VCaP (cell line): ENCODE data around the gene RPSA.

Experiments used
- H3K27ac ChIP-seq: fragments of 450-650 bp; 2 replicates; pipeline ENCODE4 v1.5.1; 2017
- TF ChIP-seq, protein P1 (sequence below): fragments of 450-650 bp; conservative IDR thresholded peaks from 2 replicates; pipeline ENCODE4 v1.5.1; 2017; ENCODE audit warnings: mild to moderate bottlenecking, moderate library complexity

Gene RPSA

DNA sequence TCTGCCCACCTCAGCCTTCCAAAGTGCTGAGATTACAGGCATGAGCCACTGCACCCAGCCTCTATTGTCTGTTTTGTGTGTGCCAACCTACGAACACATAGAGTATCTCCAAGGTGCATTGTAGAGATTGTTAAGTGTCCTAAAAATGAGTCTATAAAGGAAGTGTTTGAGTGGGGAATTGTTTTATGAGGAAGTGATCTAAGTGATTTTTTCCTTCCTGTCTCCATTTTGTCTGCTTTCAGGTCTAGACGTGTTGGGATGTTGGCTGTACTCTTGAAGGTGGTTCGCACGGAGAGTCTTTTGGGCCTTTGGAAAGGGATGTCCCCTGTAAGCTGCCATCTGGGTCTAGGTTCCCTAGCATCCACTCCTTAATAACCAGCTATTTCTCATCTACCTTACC is 16.3 kb upstream of the RPSA start:
- TF ChIP-seq, protein P1, sequence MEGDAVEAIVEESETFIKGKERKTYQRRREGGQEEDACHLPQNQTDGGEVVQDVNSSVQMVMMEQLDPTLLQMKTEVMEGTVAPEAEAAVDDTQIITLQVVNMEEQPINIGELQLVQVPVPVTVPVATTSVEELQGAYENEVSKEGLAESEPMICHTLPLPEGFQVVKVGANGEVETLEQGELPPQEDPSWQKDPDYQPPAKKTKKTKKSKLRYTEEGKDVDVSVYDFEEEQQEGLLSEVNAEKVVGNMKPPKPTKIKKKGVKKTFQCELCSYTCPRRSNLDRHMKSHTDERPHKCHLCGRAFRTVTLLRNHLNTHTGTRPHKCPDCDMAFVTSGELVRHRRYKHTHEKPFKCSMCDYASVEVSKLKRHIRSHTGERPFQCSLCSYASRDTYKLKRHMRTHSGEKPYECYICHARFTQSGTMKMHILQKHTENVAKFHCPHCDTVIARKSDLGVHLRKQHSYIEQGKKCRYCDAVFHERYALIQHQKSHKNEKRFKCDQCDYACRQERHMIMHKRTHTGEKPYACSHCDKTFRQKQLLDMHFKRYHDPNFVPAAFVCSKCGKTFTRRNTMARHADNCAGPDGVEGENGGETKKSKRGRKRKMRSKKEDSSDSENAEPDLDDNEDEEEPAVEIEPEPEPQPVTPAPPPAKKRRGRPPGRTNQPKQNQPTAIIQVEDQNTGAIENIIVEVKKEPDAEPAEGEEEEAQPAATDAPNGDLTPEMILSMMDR: no peak
- H3K27ac ChIP-seq: no peak overlapping the region

DNA sequence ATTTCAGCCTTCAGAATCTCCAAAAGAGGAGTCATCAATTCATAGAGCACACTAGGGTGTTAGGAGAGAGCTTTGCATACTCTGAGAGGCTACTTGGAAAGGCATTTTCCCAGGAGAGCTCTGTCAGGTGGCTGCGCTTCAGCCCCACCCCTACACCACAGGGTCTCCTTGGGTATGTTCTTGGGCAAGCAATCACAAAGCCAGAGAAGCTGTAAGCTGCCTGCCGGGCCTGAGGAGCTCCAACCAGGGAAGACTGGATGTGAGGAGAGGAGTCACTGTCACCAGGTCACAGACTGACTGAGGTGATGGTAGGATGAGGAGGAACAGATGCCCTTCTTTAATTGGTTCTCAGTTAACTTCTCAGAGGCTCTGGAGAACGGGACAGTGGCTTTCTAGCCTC is 9.8 kb upstream of the RPSA start:
- TF ChIP-seq, protein P1: no peak
- no peak overlapping the region for H3K27ac ChIP-seq

DNA sequence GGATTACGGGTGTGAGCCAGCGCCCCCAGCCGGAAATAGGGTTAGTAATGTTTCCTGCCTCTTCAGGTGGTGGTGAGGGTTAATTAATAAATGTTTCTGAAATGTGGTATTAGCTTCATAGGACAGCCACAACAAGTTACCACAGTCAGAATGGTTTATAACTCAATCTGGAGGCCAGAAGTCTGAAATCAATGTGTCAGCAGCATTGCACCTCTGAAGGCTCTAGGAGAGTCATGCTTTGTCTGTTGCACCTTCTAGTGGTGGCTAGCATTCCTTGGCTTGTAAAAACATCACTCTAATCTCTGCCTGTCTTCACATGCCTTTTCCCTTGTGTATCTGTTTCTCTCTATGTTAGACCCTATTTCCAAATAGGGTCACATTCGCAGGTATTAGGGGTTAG is 7.8 kb upstream of the RPSA start:
- TF ChIP-seq, protein P1: no peak
- H3K27ac ChIP-seq: no peak overlapping the region

DNA sequence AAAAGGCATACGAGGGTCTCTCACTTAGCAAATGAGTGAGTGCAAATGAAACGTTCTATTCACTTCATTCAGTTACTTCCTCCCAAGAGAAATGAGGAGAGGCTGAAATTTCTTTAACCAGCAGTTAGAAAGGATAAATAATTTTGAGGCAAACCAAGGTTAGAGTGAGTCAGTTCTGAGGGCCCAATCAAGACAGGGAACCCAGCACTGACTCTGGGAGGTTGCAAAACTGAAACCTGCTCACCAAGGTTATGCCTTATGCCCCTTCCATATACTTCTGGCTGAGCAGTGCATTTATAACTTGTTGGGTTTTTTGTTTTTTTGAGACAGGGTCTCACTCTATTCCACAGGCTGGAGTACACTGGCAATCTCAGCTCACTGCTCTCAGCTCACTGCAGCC is 4.5 kb upstream of the RPSA start:
- no peak overlapping the region for H3K27ac ChIP-seq

DNA sequence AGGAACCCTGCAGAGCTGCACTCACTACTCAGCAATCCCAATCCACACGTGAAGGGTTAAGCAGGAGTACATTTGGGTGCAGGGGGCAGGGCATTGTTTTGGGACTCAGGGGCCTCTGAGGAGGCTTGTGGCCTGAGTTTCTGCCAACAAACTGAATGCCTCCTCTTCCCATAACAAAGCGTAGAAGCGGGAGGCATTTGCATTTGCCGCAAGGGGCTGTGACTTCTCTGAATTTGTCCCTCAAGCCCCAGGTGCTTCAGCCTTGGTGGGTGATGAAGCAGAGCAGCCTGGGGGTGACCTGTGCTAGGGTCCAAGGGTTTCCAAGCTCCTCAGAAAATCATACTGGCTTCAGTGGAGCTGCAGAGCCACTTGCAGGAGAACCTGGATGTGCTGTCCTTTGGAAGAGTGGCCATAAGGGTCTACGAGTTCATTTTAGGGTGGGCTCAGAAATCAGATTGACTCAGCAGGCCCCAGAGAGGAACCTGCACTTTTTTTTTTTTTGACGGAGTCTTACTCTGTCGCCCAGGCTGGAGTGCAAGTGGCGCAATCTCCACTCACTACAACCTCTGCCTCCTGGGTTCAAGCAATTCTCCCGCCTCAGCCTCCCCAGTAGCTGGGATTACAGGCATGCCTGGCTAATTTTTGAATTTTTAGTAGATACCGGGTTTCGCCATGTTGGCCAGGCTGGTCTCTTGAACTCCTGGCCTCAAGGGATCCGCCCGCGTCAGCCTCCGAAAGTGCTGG is 1.4 kb upstream of the RPSA start:
- H3K27ac ChIP-seq: peak overlapping the region; percentile 96; the same call in 1 of the 2 replicates

More for the DNA sequence above, 4.5 kb upstream of the RPSA start:
- TF ChIP-seq, protein P1: no peak

DNA sequence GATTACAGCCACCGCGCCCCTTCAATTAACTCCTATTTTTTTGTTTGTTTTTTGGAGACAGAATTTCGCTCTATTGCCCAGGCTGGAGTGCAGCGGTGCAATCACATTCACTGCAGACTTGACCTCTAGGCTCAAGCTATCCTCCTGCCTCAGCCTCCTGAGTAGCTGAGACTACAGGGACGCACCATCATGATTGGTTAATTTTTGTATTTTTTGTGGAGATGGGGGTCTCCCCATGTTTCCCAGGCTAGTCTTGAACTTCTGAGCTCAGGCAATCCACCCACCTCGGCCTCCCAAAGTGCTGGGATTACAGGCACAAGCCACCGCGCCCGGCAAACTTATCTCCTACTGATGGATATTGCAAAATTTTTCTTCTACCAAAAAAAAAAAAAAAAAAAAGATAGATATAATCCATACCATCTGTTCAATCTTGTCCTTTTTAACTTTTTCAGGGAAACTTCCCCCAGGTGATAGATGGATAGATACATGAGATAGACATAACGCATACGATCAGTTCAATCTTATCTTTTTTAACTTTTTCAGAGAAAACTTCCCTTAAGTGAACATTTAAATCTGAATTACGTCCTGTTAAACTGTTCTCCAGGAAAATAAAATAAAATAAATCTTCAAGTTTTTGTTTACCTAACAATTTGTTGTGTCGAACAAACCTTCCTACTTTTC is 693 bp upstream of the RPSA start:
- TF ChIP-seq, protein P1: no peak
- peak overlapping the region; percentile 96 for H3K27ac ChIP-seq

More for the DNA sequence above, 1.4 kb upstream of the RPSA start:
- TF ChIP-seq, protein P1: no peak

DNA sequence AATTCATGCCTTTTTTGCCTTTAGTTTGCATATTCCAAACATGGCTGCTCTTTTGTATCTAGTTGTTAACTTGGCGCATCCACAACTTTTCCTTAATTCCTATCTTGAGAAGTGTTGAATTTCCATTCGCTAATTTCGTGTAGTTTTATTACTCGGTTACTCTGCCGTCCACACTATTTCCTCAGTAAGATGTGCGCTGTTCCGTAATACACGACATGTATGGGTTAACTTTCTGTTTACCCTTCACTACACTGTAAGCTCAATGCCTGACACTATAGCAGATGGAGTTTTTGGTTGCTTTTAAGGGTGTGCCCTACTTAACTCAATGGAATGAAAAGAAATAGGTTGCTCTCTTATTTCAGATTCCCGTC is 724 bp downstream of the RPSA start:
- peak overlapping the region; percentile 96 for H3K27ac ChIP-seq
- TF ChIP-seq, protein P1: no peak
